Measurements from ENCODE around the gene PTPN13.

PTPN13 gene

GRCh38 chr4:86721412-86721811 is 127.3 kb downstream of the PTPN13 start:
- no peaks in the 10 kb centered on the region for H3K9me3 ChIP-seq (ENCODE audit: insufficient read depth, low read depth, low read length)
- TF ChIP-seq EZH2phosphoT487 (IDR thresholded peaks at IDR 0.05; ENCODE audit: borderline replicate concordance) (no peak), CTCF (conservative IDR thresholded peaks at IDR 0.05; ENCODE audit: low read length) (no peak)
- H3K9ac ChIP-seq (ENCODE audit: low read depth, low read length, poor library complexity, severe bottlenecking), result no peak overlapping the region
- H3F3A ChIP-seq (ENCODE audit: low read depth), result no peaks in the 10 kb centered on the region
- H3K36me3 ChIP-seq (ENCODE audit: insufficient read depth, low read length), result no peaks in the 10 kb centered on the region
- H3K4me1 ChIP-seq (ENCODE audit: insufficient read depth, low read length, poor library complexity, severe bottlenecking), result no peaks in the 10 kb centered on the region
- H3K9me2 ChIP-seq (replicated peaks; ENCODE audit: low read depth, low read length), result no peaks in the 10 kb centered on the region
- no peaks in the 10 kb centered on the region for H3K79me2 ChIP-seq (ENCODE audit: insufficient read depth, low read length)
- no peak overlapping the region for H3K4me3 ChIP-seq (ENCODE audit: low read length, poor library complexity, severe bottlenecking)
- H3K27me3 ChIP-seq (ENCODE audit: insufficient read depth, low read length, poor library complexity, severe bottlenecking), result no peaks in the 10 kb centered on the region
- H3K4me2 ChIP-seq (ENCODE audit: low read depth, low read length, poor library complexity, severe bottlenecking), result no peak overlapping the region
- H4K20me1 ChIP-seq (ENCODE audit: insufficient read depth, low read length, poor library complexity, severe bottlenecking), result no peaks in the 10 kb centered on the region
- H2AFZ ChIP-seq (ENCODE audit: low read length), result no peak overlapping the region

- Histone ChIP-seq H3K79me2 (ENCODE audit: insufficient read depth, low read length) (no peaks in the 10 kb centered on the region), H2AFZ (ENCODE audit: low read length) (no peak overlapping the region), H3K27me3 (ENCODE audit: insufficient read depth, low read length, poor library complexity, severe bottlenecking) (no peaks in the 10 kb centered on the region), H3K36me3 (ENCODE audit: insufficient read depth, low read length) (no peaks in the 10 kb centered on the region), H3K4me2 (ENCODE audit: low read depth, low read length, poor library complexity, severe bottlenecking) (no peak overlapping the region), H3K9ac (ENCODE audit: low read depth, low read length, poor library complexity, severe bottlenecking) (no peak overlapping the region), H3K4me1 (ENCODE audit: insufficient read depth, low read length, poor library complexity, severe bottlenecking) (no peaks in the 10 kb centered on the region), H3K9me3 (ENCODE audit: insufficient read depth, low read depth, low read length) (no peaks in the 10 kb centered on the region), H3K9me2 (replicated peaks; ENCODE audit: low read depth, low read length) (no peaks in the 10 kb centered on the region), H3F3A (ENCODE audit: low read depth) (no peaks in the 10 kb centered on the region), H4K20me1 (ENCODE audit: insufficient read depth, low read length, poor library complexity, severe bottlenecking) (no peaks in the 10 kb centered on the region), H3K4me3 (ENCODE audit: low read length, poor library complexity, severe bottlenecking) (no peak overlapping the region)
- TF ChIP-seq EZH2phosphoT487 (IDR thresholded peaks at IDR 0.05; ENCODE audit: borderline replicate concordance), result no peak
- TF ChIP-seq CTCF (conservative IDR thresholded peaks at IDR 0.05; ENCODE audit: low read length), result no peak
Observed at GRCh38 chr4:86730310-86730709, 136.2 kb downstream of the PTPN13 start.

GRCh38 chr4:86737244-86737643 is 143.1 kb downstream of the PTPN13 start:
- TF ChIP-seq EZH2phosphoT487 (IDR thresholded peaks at IDR 0.05; ENCODE audit: borderline replicate concordance) (no peak), CTCF (conservative IDR thresholded peaks at IDR 0.05; ENCODE audit: low read length) (no peak)
- Histone ChIP-seq H3K9me3 (ENCODE audit: insufficient read depth, low read depth, low read length) (no peaks in the 10 kb centered on the region), H3K9me2 (replicated peaks; ENCODE audit: low read depth, low read length) (no peaks in the 10 kb centered on the region), H4K20me1 (ENCODE audit: insufficient read depth, low read length, poor library complexity, severe bottlenecking) (no peaks in the 10 kb centered on the region), H3K27me3 (ENCODE audit: insufficient read depth, low read length, poor library complexity, severe bottlenecking) (no peaks in the 10 kb centered on the region), H2AFZ (ENCODE audit: low read length) (no peak overlapping the region), H3F3A (ENCODE audit: low read depth) (no peaks in the 10 kb centered on the region), H3K36me3 (ENCODE audit: insufficient read depth, low read length) (no peaks in the 10 kb centered on the region), H3K79me2 (ENCODE audit: insufficient read depth, low read length) (no peaks in the 10 kb centered on the region), H3K9ac (ENCODE audit: low read depth, low read length, poor library complexity, severe bottlenecking) (no peak overlapping the region), H3K4me1 (ENCODE audit: insufficient read depth, low read length, poor library complexity, severe bottlenecking) (no peaks in the 10 kb centered on the region), H3K4me3 (ENCODE audit: low read length, poor library complexity, severe bottlenecking) (no peak overlapping the region), H3K4me2 (ENCODE audit: low read depth, low read length, poor library complexity, severe bottlenecking) (no peak overlapping the region)

Data from Loucy (cell line).